A549 (cell line): ENCODE measurements around the gene SARM1. TPM values are rescaled to one million over a fixed set of nuclear protein-coding genes. Genes with fewer than 3 reads are reported as not detected.

Experiments used
- ATAC-seq, 2 experiments: fragments of 200-7000 bp in 1 of 2; fragments of >200 bp in 1 of 2; cut with Nextera tagmentation in 1 of 2; cut with Tn5 transposase in 1 of 2; 3 replicates each; pipeline versions ENCODE4 v1.8.0 to v1.9.1; 2018 to 2020; ENCODE audit warnings: mild to moderate bottlenecking in 1 of 2, moderate library complexity in 1 of 2
- CTCF ChIA-PET: fragments of 300-600 bp; sonication (Branson Sonifier 250); formaldehyde crosslinking; extraction: SDS; loops from one replicate; lab custom pipeline; 2021; ENCODE audit warnings: antibody characterized with exemption, inconsistent platforms; lab: Yijun Ruan, JAX
- POLR2A ChIA-PET: fragments of 350-600 bp; formaldehyde crosslinking; extraction: SDS; loops from one replicate; lab custom pipeline; 2021; ENCODE audit warnings: antibody characterized with exemption, inconsistent platforms; lab: Yijun Ruan, JAX
- DNase-seq, 2 experiments: peaks; one replicate each; pipeline versions ENCODE4 v3.0.0 to v3.0.0-alpha.2; 2011 to 2016; ENCODE audit warnings: low read depth in 1 of 2, low spot score in 1 of 2
- FAIRE-seq: peaks from 2 replicates; lab custom pipeline; 2011; peaks lifted over from hg19 to GRCh38; lab: Jason Lieb, UNC
- H3K27ac ChIP-seq, 2 experiments: fragments of >200 bp; sonication (Bioruptor Twin); formaldehyde crosslinking; 3 replicates each; pipeline ENCODE4 v1.5.1; 2016 to 2017
- H3K4me1 ChIP-seq: fragments of >200 bp; sonication (Bioruptor Twin); formaldehyde crosslinking; 3 replicates; pipeline ENCODE4 v1.6.1; 2016
- H3K4me2 ChIP-seq: fragments of >200 bp; sonication (Bioruptor Twin); formaldehyde crosslinking; 3 replicates; pipeline ENCODE4 v1.6.1; 2016
- H3K4me3 ChIP-seq: fragments of >200 bp; sonication (Bioruptor Twin); formaldehyde crosslinking; 3 replicates; pipeline ENCODE4 v1.5.1; 2016
- H3K9me3 ChIP-seq: fragments of >200 bp; sonication (Bioruptor Twin); formaldehyde crosslinking; 3 replicates; pipeline ENCODE4 v1.6.1; 2016
- ATOH8 ChIP-seq: fragments of 250-450 bp; sonication (Bioruptor Pico); IDR thresholded peaks from 2 replicates; pipeline ENCODE4 v1.5.0; 2020; ENCODE audit warnings: low read depth, mild to moderate bottlenecking, moderate library complexity
- BCL3 ChIP-seq: fragments of >200 bp; sonication (Bioruptor Twin); formaldehyde crosslinking; IDR thresholded peaks from 3 replicates; pipeline ENCODE4 v1.6.1; 2016
- CBX8 ChIP-seq: fragments of 200-600 bp; sonication (generic); IDR thresholded peaks from 2 replicates; pipeline ENCODE4 v1.6.1; 2016
- CHD2 ChIP-seq: fragments of 150-350 bp; IDR thresholded peaks from 2 replicates; pipeline ENCODE4 v1.6.1; 2014; ENCODE audit warnings: low read length; ENCODE audit not compliant: partially characterized antibody
- CHD4 ChIP-seq: fragments of 200-600 bp; sonication (generic); IDR thresholded peaks from 2 replicates; pipeline ENCODE4 v1.6.1; 2016; ENCODE audit warnings: antibody characterized with exemption, mild to moderate bottlenecking, borderline replicate concordance
- CTCF ChIP-seq: fragments of >200 bp; sonication (Bioruptor Twin); formaldehyde crosslinking; IDR thresholded peaks from 3 replicates; pipeline ENCODE4 v1.5.1; 2016
- EP300 ChIP-seq, 2 experiments: fragments of >200 bp; sonication (Bioruptor Twin); formaldehyde crosslinking; IDR thresholded peaks; 2 replicates in 1 of 2; 3 replicates in 1 of 2; pipeline ENCODE4 v1.6.1; 2016 to 2017
- HDAC2 ChIP-seq: fragments of 200-600 bp; sonication (generic); IDR thresholded peaks from 2 replicates; pipeline ENCODE4 v1.6.1; 2016
- HEYL ChIP-seq: fragments of 250-450 bp; sonication (Bioruptor Pico); IDR thresholded peaks from 2 replicates; pipeline ENCODE4 v1.8.0; 2021; ENCODE audit warnings: mild to moderate bottlenecking, moderate library complexity
- HOXB13 ChIP-seq: fragments of 250-450 bp; sonication (Bioruptor Pico); IDR thresholded peaks from 2 replicates; pipeline ENCODE4 v1.5.0; 2020; ENCODE audit warnings: low read depth, mild to moderate bottlenecking, moderate library complexity
- JUN ChIP-seq, 2 experiments: fragments of >200 bp; sonication (Bioruptor Twin); formaldehyde crosslinking; IDR thresholded peaks; 2 replicates in 1 of 2; 3 replicates in 1 of 2; pipeline ENCODE4 v1.6.1; 2016 to 2017
- JUNB ChIP-seq: fragments of >200 bp; sonication (Bioruptor Twin); formaldehyde crosslinking; IDR thresholded peaks from 2 replicates; pipeline ENCODE4 v1.6.1; 2016
- KDM5A ChIP-seq: fragments of 200-600 bp; sonication (generic); IDR thresholded peaks from 2 replicates; pipeline ENCODE4 v1.6.1; 2016; ENCODE audit warnings: antibody characterized with exemption, mild to moderate bottlenecking
- MAFK ChIP-seq: fragments of 450-650 bp; IDR thresholded peaks from 2 replicates; pipeline ENCODE4 v1.6.1; 2014; ENCODE audit not compliant: partially characterized antibody
- NPAS2 ChIP-seq: fragments of 250-450 bp; sonication (Bioruptor Pico); IDR thresholded peaks from 2 replicates; pipeline ENCODE4 v1.8.0; 2022; ENCODE audit warnings: mild to moderate bottlenecking, moderate library complexity, borderline replicate concordance
- PHF8 ChIP-seq: fragments of 200-600 bp; sonication (generic); IDR thresholded peaks from 2 replicates; pipeline ENCODE4 v1.6.1; 2016; ENCODE audit warnings: low read depth, mild to moderate bottlenecking, antibody characterized with exemption, moderate library complexity, borderline replicate concordance
- RNF2 ChIP-seq: fragments of 200-600 bp; sonication (generic); IDR thresholded peaks from 2 replicates; pipeline ENCODE4 v1.6.1; 2016; ENCODE audit warnings: low read depth, mild to moderate bottlenecking, antibody characterized with exemption, moderate library complexity, borderline replicate concordance
- TP53 ChIP-seq: fragments of 250-450 bp; sonication (Bioruptor Pico); IDR thresholded peaks from 2 replicates; pipeline ENCODE4 v1.5.0; 2021; ENCODE audit warnings: mild to moderate bottlenecking, moderate library complexity
- ZC3H11A ChIP-seq: fragments of 450-650 bp; IDR thresholded peaks from 2 replicates; pipeline ENCODE4 v1.6.1; 2014; ENCODE audit warnings: antibody characterized with exemption, mild to moderate bottlenecking
- WGBS: methylation state at CpG from one replicate; pipeline ENCODE4 v1.1.6; 2017; ENCODE audit errors: missing lambda C conversion rate; 5-methylcytosine and 5-hydroxymethylcytosine counted together
- polyA plus RNA-seq, 4 experiments: library from polyadenylated mRNA; depleted of rRNA in 3 of 4; stranded (reverse); fragments of >200 nt; fragmentation: RNase III in 1 of 4; extraction: RNeasy Plus Mini Kit Qiagen cat#74134 plus additional on column Dnase treatment in 1 of 4; gene quantifications; 2 replicates in 3 of 4; 3 replicates in 1 of 4; pipeline ENCODE4 v1.2.3, GENCODE V29; 2011 to 2017

The SARM1 gene
- polyA plus RNA-seq, 2 of the 4 experiments (the other 2 are of a cell fraction) = 4.0 to 6.9 TPM

DNA sequence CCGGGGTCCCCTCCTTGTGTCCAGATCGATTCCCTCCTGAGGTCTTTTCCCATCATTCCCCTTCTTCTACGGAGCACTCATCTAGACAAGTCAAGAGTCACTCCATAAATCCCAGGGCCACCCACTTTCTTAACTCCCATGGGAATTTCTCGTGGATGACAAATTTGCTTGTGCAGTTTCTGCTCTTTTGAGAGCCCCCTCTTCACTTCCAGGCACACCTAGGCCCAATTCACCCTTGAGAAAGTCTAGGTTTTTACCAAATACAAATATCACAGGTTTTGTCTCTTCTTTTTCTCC, 13.6 kb upstream of the SARM1 start:
- ChIA-PET POLR2A (interaction anchor here (0.6 to 2.9 kb wide), 25 partner anchors 8 to 317 kb away, joined by 3 to 65 read pairs (median 6); partner anchors contain the start of genes IFT20, PIGS, SARM1 and TMEM97), CTCF (interaction anchor here (0.7 to 5.9 kb wide), 8 partner anchors 10 to 190 kb away, joined by 3 to 35 read pairs (median 8); partner anchors contain the start of genes IFT20, TNFAIP1 and VTN)
- WGBS = 10% methylated on average over 4 of the region's 4 CpGs
- H3K4me3 ChIP-seq = peak overlapping the region; percentile 84
- TF ChIP-seq CHD4 (no peak), PHF8 (peak; percentile 1; the same call in 1 of the 2 replicates), KDM5A (peak; percentile 96), CTCF (no peak)
- ATAC-seq = no peak
- peak overlapping the region; percentile 89 for H3K4me2 ChIP-seq
- FAIRE-seq = no peak
- H3K4me1 ChIP-seq = peaks cover 16% of the 10 kb centered on the region
- peak overlapping the region; percentile 93 to 96 for H3K27ac ChIP-seq
- no peaks in the 10 kb centered on the region for H3K9me3 ChIP-seq
- no peak for DNase-seq

GRCh38 chr17:28363186-28363585, 8.3 kb upstream of the SARM1 start:
- H3K9me3 ChIP-seq = no peaks in the 10 kb centered on the region
- no peak overlapping the region for H3K27ac ChIP-seq
- DNase-seq (no peak), FAIRE-seq (no peak), ATAC-seq (no peak)
- H3K4me3 ChIP-seq = no peak overlapping the region
- ChIA-PET CTCF (interaction anchor here (1.1 to 1.4 kb wide), 2 partner anchors 9 to 111 kb away, joined by 4 read pairs; no protein-coding TSS in a partner anchor), POLR2A (no interaction called here)
- no peak overlapping the region for H3K4me2 ChIP-seq
- 90% methylated on average over 5 of the region's 5 CpGs for WGBS
- no peak for TF ChIP-seq HEYL
- no peak for TF ChIP-seq BCL3
- no peak for TF ChIP-seq ZC3H11A
- no peak for TF ChIP-seq RNF2
- no peak for TF ChIP-seq TP53
- TF ChIP-seq ATOH8 (CRISPR knock-in tag) = no peak
- TF ChIP-seq CBX8 = no peak
- no peak for TF ChIP-seq HDAC2
- TF ChIP-seq NPAS2 = no peak
- no peak for TF ChIP-seq JUN (IDR thresholded peaks at IDR 0.05)
- TF ChIP-seq EP300 (IDR thresholded peaks at IDR 0.05) = no peak
- no peak for TF ChIP-seq CHD2
- no peak for TF ChIP-seq HOXB13 (CRISPR knock-in tag)
- TF ChIP-seq, all 56 proteins: peak for 0
- peaks cover 6% of the 10 kb centered on the region; the same call in 1 of the 3 replicates for H3K4me1 ChIP-seq

GRCh38 chr17:28363776-28364650, 7.5 kb upstream of the SARM1 start:
- no peaks in the 10 kb centered on the region for H3K9me3 ChIP-seq
- DNase-seq = no peak
- 86% methylated on average over 8 of the region's 8 CpGs for WGBS
- no peak for FAIRE-seq
- ATAC-seq = no peak
- H3K27ac ChIP-seq = no peak overlapping the region
- TF ChIP-seq MAFK (no peak), JUNB (no peak)
- no peak overlapping the region for H3K4me2 ChIP-seq
- H3K4me3 ChIP-seq = no peak overlapping the region
- ChIA-PET POLR2A (no interaction called here), CTCF (interaction anchor here (1.1 to 1.4 kb wide), 3 partner anchors 9 to 112 kb away, joined by 3 to 4 read pairs (median 4); no protein-coding TSS in a partner anchor)
- H3K4me1 ChIP-seq = no peaks in the 10 kb centered on the region
